Effector CD4-positive, alpha-beta T cell (primary cell): ENCODE data around the gene HAVCR1.
"Not testable (repeated sequence)": the region's sequence is repeated elsewhere in the genome, so short reads cannot be mapped to it uniquely, and the experiment has no call there.

ENCODE experiments used
- DNase-seq: peaks from one replicate; pipeline ENCODE4 v3.0.0-alpha.2; 2020

HAVCR1 gene

GRCh38 chr5:157049605-157050004, 9.3 kb downstream of the HAVCR1 start:
- DNase-seq = no peak

GRCh38 chr5:157047898-157048297, 11.0 kb downstream of the HAVCR1 start:
- DNase-seq = no peak

- DNase-seq = not testable (repeated sequence)
Observed at GRCh38 chr5:157047016-157047415, 11.9 kb downstream of the HAVCR1 start.

GRCh38 chr5:157046041-157046440, 12.9 kb downstream of the HAVCR1 start:
- DNase-seq = no peak

- DNase-seq = no peak
Observed at GRCh38 chr5:157045601-157046000, 13.3 kb downstream of the HAVCR1 start.

- DNase-seq = no peak
Observed at GRCh38 chr5:157038568-157039187, 20.2 kb downstream of the HAVCR1 start.

GRCh38 chr5:157034106-157035072, 24.5 kb downstream of the HAVCR1 start:
- DNase-seq = not testable (repeated sequence)

- no peak for DNase-seq
Observed at GRCh38 chr5:157033071-157033583, 25.8 kb downstream of the HAVCR1 start.

GRCh38 chr5:157030692-157031091, 28.2 kb downstream of the HAVCR1 start:
- no peak for DNase-seq

GRCh38 chr5:157029457-157029856, 29.5 kb downstream of the HAVCR1 start:
- no peak for DNase-seq

GRCh38 chr5:157027663-157028062, 31.3 kb downstream of the HAVCR1 start:
- DNase-seq = not testable (repeated sequence)

- no peak for DNase-seq
Observed at GRCh38 chr5:157026789-157027424, 32.0 kb downstream of the HAVCR1 start.

GRCh38 chr5:157025093-157025698, 33.7 kb downstream of the HAVCR1 start:
- peak; percentile 9 for DNase-seq

GRCh38 chr5:157024208-157024959, 34.5 kb downstream of the HAVCR1 start:
- DNase-seq = no peak

GRCh38 chr5:157022024-157022423, 36.9 kb downstream of the HAVCR1 start:
- no peak for DNase-seq

GRCh38 chr5:157020511-157021222, 38.2 kb downstream of the HAVCR1 start:
- DNase-seq = no peak

GRCh38 chr5:157020002-157020401, 38.9 kb downstream of the HAVCR1 start:
- DNase-seq = no peak

- DNase-seq = not testable (repeated sequence)
Observed at GRCh38 chr5:157014143-157014542, 44.8 kb downstream of the HAVCR1 start.

- no peak for DNase-seq
Observed at GRCh38 chr5:157006262-157006661, 52.7 kb downstream of the HAVCR1 start.

- no peak for DNase-seq
Observed at GRCh38 chr5:157004893-157005551, 53.9 kb downstream of the HAVCR1 start.

GRCh38 chr5:156991714-156992113, 67.2 kb downstream of the HAVCR1 start:
- DNase-seq = no peak
